ENCODE data around the gene USP8. TPM values are rescaled to one million over a fixed set of nuclear protein-coding genes. Genes with fewer than 3 reads are reported as not detected.
"Not testable (repeated sequence)": the region's sequence is repeated elsewhere in the genome, so short reads cannot be mapped to it uniquely, and the experiment has no call there.

The USP8 gene
- total RNA-seq, 1 donor from 2014 or later: 51.6 TPM

DNA sequence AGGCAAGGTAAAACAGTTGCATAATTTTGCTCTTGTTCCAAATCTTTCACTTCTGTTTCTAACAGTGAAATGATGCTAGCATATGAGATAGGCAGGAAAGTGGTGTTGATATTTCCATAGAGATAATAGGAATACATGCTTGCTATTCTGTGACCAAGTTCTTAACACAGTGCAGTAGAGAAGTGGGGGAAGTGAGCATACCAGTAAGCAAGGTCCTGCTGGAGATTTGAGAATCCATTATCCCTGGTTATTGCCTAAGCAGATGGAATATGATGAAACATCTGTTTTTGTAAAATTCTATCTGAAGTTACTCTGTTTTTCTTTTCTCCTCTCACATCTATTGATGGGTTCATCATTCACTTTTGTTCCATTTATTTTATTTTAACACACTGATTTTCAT, 28.7 kb downstream of the USP8 start:
- DNase-seq: no peak

DNA sequence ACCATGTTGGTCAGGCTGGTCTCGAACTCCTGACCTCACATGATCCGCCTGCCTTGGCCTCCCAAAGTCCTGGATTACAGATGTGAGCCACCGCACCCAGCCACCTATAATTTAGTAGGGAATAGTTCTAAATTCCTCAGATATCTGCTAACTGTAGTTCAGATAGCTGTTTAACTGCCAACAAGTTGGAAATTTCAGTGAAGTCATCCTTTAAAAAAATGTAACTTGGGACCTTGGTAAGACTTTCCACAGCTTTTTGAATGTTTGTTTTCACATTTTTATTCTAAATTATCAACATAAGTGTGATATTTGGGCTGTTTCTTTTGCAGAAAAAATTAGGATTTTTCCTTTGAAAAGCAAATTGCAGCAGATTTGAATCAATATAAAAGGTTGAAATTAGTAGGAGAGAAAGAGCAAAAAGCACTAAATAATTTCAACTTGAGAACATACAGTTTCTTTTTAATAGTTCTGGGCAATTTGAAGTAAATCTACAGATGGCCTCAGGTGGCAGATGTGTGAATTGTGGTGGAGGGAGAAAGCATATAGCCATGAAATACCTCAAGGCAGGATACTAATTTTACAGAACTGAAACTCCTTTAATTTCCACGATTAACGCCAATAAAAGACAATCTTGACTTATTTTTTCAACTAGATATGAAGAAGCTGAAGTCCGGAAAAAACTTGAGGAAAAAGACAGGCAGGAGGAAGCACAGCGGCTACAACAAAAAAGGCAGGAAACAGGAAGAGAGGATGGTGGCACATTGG, 34.3 kb downstream of the USP8 start:
- DNase-seq: no peak

DNA sequence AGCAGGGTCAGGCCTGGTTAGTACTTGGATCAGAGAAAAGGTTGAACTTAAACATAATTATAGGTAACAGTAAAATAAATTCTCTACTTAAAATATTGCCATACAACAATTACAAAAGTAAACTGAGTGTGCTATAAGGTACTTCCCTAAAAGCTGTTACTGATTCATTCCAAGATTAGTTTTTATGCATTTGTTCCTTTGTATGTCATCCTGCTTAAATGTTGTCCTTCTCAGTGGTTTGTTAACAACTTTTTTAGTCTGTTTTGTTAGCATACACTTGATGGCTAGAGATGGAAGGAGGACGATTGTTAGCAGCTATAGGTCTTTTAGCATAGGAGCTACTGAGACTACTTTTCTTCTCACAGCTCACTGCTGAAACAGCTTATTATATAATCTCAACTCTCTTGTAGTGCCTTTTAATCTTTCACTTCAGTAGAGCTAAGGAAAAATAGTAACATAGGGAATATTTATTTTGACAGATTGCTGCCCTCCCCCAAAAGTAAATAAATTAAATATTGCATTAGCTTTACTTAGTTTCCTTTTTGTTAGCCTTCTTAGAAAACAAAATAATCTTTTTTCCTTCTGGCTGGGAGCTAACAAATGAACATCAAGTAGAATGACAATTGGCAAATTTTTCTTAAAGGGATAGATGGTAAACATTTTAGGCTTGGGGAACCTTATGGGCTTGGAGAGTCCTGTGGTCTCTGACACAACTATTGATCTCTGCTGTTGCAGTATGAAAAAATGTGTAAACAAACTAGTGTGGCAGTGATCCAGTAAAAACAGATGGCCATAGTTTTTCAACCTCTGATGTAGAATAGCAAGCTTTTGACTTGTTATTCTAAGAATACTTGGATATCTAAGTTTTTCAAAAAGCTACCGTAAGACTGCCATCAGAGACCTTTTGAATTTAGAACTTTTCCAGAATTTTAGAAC, 39.5 kb downstream of the USP8 start:
- peak; percentile 8 for DNase-seq

DNA sequence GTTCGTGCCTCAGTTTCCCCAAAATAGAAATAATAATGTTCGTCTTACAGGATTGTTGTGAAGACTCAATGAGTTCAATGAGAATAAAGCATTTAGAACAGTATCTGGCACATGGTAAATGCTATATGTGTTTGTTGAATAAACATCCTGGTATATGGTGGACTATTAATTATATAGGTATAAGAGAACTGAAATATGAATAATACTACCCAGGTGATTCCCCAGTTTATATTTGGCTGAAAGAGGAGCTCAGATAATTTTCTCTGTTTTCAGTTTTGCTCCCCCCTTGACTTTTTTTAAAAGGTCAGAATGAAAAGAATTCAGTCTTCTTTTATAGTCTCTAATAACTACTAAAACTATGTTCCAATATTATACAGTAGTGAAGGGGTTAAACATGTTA, 46.9 kb downstream of the USP8 start:
- DNase-seq: no peak

DNA sequence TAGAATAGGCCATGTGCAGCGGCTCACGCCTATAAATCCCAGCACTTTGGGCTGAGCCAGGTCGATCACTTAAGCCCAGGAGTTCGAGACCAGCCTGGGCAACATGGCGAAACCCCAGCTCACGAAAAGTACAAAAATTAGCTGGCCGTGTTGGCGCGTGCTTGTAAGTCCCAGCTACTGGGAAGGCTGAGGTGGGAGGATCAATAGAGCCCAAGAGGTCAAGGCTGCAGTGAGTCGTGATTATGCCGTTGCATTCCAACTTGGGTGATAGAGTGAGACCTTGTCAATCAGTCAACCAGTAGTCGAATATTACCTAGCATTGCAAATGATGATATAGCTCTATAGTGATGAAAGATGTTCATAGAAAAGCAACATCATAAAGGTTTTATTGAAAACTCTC, 51.9 kb downstream of the USP8 start:
- DNase-seq: no peak

DNA sequence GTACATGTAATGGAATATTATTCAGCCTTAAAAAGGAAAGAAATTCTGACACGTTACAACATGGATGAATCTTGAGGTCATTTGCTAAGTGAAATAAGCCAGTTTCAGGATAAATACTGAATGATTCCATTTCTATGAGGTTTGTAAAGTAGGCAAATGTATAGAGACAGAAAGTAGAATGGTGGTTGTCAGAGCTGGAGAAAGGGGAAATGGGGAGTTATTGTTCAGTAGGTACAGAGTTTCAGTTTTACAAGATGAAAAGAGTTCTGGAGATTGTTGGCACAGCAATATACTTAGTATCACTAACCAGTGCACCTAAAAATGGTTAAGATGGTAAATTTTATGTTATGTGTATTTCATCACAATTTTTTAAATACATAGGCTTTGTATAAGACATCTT, 60.6 kb downstream of the USP8 start:
- no peak for DNase-seq

DNA sequence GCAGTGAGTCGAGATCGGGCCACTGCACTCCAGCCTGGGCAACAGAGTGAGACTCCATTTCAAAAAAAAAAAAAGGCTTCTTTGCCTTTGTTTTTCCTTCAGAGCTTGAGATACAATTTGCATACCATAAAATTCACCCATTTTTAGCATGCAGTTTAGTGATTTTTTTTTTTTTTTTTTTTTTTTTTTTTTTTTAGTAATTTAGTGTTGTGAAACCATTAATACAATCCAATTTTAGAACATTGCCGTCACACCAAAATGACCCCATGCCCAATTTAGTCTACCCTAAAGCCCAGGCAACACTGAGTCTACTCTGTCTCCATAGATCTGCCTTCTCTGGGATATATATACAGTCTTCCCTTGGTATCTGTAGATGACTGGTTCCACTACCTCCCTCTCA, 61.2 kb downstream of the USP8 start:
- DNase-seq: no peak

DNA sequence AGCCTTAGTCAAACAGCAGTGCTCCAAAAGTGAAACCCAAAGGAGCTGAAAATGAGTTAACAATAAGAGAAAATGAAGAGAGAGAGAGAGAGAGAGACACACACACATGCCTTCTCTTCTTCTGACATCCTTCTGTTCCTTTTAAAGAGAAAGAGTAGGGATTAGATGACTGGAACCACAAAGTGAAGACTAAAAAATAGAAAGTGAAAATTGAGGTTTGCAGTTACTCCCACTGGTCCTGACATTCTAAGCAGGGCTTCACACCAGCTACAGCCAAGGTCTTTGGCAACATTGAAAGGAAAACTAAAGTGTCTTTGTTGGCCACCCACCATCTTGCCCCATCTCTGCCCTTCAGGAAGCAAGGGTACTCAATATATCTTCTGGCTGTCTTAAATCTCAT, 63.1 kb downstream of the USP8 start:
- DNase-seq: no peak

DNA sequence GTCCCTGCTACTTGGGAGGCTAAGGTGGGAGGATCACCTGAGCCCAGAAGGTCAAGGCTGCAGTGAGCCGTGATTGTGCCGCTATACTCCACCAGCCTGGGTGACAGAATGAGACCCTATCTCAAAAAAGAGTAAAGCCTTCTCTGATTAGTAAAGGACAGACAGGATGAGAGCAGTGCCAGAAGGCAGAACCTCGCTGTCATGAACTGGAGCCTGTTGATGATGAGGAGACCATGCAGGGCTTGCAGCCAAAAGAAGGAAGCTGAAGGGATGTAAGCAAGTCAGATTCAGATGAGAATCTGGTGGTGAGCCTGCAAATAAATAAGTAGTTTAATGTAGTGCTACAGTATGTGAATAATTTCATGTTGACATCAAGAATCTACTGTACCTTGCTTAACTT, 69.4 kb downstream of the USP8 start:
- no peak for DNase-seq

DNA sequence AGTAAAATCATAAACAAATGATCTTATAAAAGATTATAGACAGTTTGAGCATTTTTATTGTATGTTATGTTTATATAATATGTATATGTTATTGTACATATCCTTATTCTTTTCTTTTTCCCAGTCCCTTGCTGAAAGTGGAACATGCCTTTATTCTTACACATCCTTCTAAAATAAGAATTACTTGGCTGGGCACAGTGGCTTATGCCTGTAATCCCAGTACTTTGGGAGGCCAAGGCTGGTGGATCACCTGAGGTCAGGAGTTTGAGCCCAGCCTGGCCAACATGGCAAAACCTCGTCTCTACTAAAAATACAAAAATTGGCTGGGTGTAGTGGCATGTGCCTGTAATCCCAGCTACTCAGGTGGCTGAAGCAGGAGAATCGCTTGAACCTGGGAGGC, 70.3 kb downstream of the USP8 start:
- not testable (repeated sequence) for DNase-seq

DNA sequence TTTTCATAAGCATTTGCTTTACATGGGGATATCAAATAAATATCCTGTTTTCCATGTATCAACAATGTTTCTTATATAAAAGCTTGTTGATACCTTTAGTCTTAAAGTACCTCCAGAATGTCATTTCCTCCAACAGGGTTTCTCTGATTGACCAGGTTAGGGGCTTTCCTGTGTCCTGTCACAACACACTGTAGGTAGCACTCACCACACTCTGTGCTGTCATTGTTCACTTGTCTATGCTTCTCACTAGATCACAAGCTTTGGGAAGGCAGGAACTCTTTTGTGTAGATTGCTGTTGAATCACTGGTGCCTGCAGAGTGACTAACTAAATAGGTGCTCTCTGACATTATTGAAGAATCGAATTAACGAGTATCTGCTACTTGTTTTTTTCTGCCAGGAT, 72.5 kb downstream of the USP8 start:
- no peak for DNase-seq

DNA sequence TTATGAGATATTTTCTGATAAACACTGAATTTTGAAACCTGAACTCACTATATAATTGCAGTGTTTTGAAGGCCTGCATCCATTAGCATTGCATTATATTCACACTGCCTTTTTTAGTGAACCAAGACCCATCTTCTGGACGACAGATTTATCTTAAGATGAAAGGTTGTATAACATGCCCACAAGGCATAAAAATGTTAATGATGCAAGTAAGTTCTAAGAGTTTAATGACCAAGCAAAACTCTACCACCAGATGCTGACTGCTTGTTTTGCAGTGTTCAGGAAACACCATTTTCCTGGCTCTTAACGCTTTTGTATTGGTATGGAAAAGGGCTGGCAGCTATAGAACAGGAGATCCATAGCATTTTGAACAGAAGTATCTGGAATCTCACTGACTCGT, 76.1 kb downstream of the USP8 start:
- DNase-seq: peak; percentile 4

DNA sequence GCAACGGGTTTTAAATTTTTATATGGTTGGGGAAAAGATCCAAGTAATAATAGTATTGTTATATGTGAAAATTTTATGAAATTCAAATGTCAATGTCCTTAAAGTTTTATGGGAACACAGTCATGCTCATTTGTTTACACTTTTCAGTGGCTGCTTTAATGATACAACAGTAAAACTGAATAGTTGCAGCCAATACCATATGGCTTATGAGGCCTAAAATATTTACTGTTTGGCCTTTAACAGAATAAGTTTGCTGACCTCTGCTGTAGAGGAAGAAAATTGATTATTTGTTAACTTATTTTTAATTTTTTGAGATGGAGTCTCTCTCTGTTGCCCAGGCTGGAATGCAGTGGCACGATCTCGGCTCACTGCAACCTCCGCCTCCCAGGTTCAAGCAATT, 77.6 kb downstream of the USP8 start:
- no peak for DNase-seq

DNA sequence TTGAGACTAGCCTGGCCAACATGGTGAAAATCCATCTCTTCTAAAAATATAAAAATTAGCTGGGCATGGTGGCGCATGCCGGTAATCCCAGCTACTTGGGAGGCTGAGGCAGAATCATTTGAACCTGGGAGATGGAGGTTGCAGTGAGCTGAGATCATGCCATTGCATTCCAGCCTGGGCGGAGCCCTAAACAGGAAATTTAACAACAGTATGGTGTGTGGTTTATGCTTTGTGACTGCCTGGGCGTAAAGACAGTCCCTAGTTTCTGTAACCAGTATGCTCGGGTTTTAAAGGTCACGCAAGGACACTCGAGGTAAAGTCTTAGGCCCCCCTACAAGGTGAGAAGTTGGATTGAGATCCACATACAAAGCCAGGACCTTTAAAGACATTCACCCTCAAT, 78.9 kb downstream of the USP8 start:
- no peak for DNase-seq

DNA sequence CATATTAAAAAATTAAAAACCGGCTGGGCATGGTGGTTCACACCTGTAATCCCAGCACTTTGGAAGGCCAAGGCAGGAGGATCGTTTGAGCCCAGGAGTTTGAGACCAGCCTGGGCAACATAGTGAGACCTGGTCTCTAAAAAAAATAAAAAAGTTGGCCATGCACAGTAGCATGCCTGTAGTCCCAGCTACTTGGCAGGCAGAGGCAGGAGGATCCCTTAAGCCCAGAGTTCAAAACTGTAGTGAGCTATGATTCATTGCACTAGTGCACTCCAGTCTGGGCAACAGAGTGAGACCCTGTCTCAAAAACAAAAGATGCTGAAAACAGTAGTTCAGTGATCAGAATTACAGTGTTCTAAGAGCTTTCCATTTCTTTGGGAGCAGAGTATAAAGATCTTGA, 81.5 kb downstream of the USP8 start:
- DNase-seq: peak; percentile 4

DNA sequence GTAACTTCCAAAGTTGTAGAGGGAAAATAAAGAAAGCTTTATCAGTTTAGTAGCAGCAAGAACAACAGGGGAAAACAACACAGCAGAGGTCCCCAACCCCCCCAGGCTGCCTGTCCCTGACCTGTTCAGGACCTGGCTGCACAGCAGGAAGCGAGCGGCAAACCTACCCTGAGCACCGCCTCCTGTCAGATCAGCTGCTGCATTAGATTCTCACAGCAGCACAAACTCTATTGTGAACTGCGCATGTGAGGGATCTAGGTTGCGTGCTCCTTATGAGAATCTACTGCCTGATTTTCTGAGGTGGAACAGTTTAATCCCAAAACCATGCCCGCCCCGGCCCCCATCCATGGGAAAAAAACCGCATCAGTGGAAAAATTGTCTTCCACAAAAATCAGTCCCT, 81.9 kb downstream of the USP8 start:
- DNase-seq: peak; percentile 33

DNA sequence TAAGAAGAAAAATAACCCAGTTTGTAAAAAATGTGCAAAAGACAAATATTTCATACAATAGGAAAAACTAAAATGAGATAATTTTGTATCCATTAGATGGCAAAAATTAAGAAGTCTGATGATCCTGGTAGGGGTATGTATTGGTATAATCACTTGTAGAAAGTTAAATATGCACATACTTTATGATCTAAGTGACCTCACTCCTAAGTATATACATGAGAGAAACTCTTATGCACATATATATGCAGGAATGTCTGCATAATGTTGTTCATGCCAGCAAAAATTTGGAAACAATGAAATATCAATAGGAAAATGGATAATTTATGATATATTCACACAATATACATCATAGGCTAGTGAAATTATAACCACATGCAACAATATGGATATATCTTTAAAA, 88.8 kb downstream of the USP8 start:
- DNase-seq: no peak

DNA sequence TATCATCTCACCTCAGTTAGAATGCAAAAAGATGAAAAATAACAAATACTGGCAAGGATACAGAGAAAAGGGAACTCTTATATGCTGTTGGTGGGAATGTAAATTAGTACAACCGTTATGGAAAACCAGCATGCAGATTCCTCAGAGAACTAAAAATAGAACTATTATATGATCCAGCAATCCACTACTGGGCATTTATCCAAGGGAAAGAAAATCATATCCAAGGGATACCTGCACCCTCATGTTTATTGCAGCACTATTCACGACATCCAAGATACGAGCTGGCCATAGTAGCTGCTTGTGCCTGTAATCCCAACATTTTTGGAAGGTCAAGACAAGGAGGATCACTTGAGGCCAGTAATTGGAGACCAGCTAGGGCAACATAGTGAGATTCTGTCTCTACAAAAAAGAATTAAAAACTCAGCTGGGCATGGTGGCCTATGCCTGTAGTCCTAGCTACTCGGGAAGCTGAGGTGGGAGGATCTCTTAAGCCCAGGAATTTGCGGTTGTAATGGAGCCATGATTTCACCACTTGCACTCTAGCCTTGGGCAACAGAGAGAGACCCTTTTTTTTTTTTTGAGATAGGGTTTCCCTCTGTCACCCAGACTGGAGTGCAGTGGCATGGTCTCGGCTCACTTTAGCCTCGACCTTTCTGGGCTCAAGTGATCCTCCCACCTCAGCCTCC, 95.7 kb downstream of the USP8 start:
- DNase-seq: no peak

DNA sequence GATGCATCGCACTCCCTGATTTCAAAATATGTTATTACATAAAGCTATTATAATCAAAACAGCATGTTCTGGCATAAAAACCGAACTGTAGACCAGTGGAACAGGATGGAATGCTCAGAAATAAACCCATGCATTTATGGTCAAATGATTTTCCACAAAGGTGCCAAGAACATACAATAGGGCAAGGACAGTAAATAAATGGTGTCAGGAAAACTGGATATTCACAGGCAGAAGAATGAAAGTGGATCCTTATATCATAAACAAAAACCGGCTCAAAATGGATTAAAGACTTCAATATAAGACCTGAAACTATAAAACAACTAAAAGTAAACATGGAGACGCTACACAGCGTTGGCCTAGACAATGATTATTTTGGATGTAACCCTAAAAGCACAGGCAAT, 99.6 kb downstream of the USP8 start:
- DNase-seq: no peak

DNA sequence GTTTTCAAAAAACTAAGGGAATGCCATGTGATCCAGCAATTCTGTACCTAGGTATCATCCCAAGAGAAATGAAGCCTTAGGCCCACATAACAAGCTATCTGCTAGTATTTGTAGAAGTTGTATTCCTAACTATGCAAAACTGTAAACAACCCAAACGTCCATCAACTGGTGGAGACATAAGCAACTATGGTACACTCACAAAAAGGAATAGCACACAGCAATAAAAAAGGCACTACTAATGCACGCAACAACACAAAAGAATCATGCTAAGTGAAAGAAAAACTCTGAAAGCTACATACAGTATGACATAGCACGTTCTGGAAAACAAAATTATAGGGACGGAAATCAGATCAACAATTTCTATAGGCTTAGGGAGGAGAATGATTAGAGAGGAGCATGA, 107.0 kb downstream of the USP8 start:
- no peak for DNase-seq

DNA sequence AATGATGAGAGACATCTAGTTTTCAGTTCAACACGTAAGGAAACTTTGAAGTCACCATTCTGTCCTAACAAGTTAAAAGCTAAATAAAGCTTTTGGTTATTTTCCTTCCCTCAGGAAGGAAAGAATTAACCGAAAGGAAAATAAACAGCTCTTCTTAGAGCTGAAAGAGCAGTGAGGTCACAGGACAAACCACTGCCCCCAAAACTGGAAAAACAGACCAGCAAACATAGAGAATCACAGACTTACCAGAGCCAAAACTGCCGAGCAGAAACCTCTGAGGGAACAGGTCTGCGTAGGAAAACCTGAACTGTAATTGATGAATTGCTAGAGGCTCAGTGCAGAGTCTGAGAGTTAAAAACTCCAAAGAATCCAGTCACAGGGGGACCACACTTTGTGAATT, 107.6 kb downstream of the USP8 start:
- peak; percentile 26 for DNase-seq

DNA sequence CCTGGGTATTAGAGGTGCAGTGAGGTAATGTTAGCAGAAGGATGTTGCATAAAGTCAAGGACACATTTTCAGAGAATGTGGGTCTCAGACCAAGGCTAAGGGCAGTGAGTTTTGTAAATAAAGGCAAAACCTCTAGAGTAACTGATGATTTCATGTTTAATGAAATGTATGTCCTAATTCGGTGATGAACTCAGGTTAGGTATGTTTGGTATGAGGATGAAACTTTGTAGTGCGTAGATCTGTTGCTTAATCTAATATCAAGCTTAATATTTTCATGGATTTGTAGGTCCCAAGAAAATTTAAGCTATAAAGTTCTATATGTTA, 118.6 kb downstream of the USP8 start:
- DNase-seq: no peak

DNA sequence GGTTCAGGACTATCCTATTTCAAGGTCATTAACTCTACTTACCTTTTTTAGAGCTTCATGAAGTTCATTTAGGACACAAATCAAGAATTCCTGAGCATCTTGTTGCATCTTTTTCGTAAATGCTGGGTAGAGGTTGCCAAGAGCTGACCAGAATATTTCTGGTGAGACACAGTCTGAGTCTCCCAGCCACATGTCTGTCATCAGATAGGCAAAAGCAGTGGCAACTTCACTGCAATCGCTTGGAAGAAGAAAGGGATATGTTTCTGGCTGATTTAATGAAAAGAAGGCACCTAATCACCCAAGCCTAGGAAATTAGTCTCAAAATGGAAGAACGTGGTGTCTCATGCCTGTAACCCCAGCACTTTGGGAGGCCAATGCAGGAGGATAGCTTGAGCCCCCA, 119.4 kb downstream of the USP8 start:
- DNase-seq: no peak

DNA sequence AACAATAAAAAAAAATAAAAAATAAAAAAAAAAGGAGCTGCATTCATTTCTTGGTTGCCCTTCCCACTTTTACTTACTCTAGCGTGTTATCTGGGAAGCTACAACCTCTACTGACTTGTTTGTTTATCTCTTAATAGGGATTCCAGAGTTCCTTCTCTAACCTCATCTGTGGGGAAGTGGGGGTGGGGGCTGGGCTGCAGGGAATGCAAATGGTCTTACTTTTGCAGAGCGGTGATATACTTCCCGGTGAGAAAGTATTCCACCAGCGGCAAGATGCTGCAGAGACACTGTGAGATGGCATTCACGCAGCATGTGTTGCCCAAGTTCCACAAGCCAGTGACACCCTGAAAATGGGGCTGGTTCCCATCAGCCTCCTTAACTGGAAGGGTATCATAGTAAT, 120.2 kb downstream of the USP8 start:
- no peak for DNase-seq
